ENCODE data around the gene MPRIP.

MPRIP gene

GRCh38 chr17:17206124-17206912 is 164.1 kb downstream of the MPRIP start, which contains the start of gene PLD6:
Gene PLD6 (minus strand): TSS chr17:17206333. CDS start chr17:17206286, 47 bp downstream.
- DNase-seq (ENCODE audit: low read depth in 2 of 2), result peak; percentile 81 to 87

GRCh38 chr17:17206913-17207335 is 164.7 kb downstream of the MPRIP start:
- DNase-seq (ENCODE audit: low read depth in 2 of 2), result no peak

- DNase-seq (ENCODE audit: low read depth in 2 of 2), result no peak
These were observed 165.7 kb downstream of the MPRIP start for GRCh38 chr17:17207998-17208397.

GRCh38 chr17:17213775-17214174 is 171.5 kb downstream of the MPRIP start:
- DNase-seq (ENCODE audit: low read depth in 2 of 2), result no peak

GRCh38 chr17:17214646-17215436 is 172.6 kb downstream of the MPRIP start:
- no peak for DNase-seq (ENCODE audit: low read depth in 2 of 2)

- DNase-seq (ENCODE audit: low read depth in 2 of 2), result no peak
These were observed 173.3 kb downstream of the MPRIP start for GRCh38 chr17:17215575-17215974.

GRCh38 chr17:17216236-17216635 is 174.0 kb downstream of the MPRIP start:
- DNase-seq (ENCODE audit: low read depth in 2 of 2), result no peak

GRCh38 chr17:17216776-17217175 is 174.5 kb downstream of the MPRIP start:
- DNase-seq (ENCODE audit: low read depth in 2 of 2), result no peak

- DNase-seq (ENCODE audit: low read depth in 2 of 2), result no peak
These were observed 175.7 kb downstream of the MPRIP start for GRCh38 chr17:17217995-17218394.

- DNase-seq (ENCODE audit: low read depth in 2 of 2), result no peak
These were observed 178.3 kb downstream of the MPRIP start for GRCh38 chr17:17220529-17220928.

- DNase-seq (ENCODE audit: low read depth in 2 of 2), result no peak
These were observed 179.1 kb downstream of the MPRIP start for GRCh38 chr17:17221329-17221728.

GRCh38 chr17:17223736-17224135 is 181.5 kb downstream of the MPRIP start:
- DNase-seq (ENCODE audit: low read depth in 2 of 2), result no peak

- no peak for DNase-seq (ENCODE audit: low read depth in 2 of 2)
These were observed 181.9 kb downstream of the MPRIP start for GRCh38 chr17:17224137-17224536.

GRCh38 chr17:17225901-17226300 is 183.6 kb downstream of the MPRIP start:
- DNase-seq (ENCODE audit: low read depth in 2 of 2), result no peak

GRCh38 chr17:17226451-17227265 is 184.4 kb downstream of the MPRIP start:
- DNase-seq (ENCODE audit: low read depth in 2 of 2), result no peak

- no peak for DNase-seq (ENCODE audit: low read depth in 2 of 2)
These were observed 185.6 kb downstream of the MPRIP start for GRCh38 chr17:17227608-17228520.

- no peak for DNase-seq (ENCODE audit: low read depth in 2 of 2)
These were observed 186.4 kb downstream of the MPRIP start for GRCh38 chr17:17228521-17229279.

- no peak for DNase-seq (ENCODE audit: low read depth in 2 of 2)
These were observed 187.4 kb downstream of the MPRIP start for GRCh38 chr17:17229416-17230384.

Data from stimulated activated CD4-positive, alpha-beta T cell treated with anti-CD3 and anti-CD28 coated beads, Interleukin-1b, Interleukin-23, amount 100 ng/mL, for 1 hour (primary cell).